Measurements from ENCODE around the gene KL.

GRCh38 chr13:32989290-32989667 lies 26.9 kb upstream of the KL start:
- no peak for TF ChIP-seq POLR2AphosphoS5 (IDR thresholded peaks at IDR 0.05; ENCODE audit: low read depth)
- TF ChIP-seq CTCF (IDR thresholded peaks at IDR 0.05; ENCODE audit: insufficient read depth, low read length), result no peak
- TF ChIP-seq GABPA (IDR thresholded peaks at IDR 0.05; ENCODE audit: low read depth), result no peak

All from HL-60 (cell line).